NCI-H1092 (cell line): ENCODE measurements around the gene PATJ.
"Not testable (repeated sequence)": the region's sequence is repeated elsewhere in the genome, so short reads cannot be mapped to it uniquely, and the experiment has no call there.

Source experiments
- DNase-seq: peaks from one replicate; lab custom pipeline; 2025; lab: John Stamatoyannopoulos, UW

PATJ gene

DNA sequence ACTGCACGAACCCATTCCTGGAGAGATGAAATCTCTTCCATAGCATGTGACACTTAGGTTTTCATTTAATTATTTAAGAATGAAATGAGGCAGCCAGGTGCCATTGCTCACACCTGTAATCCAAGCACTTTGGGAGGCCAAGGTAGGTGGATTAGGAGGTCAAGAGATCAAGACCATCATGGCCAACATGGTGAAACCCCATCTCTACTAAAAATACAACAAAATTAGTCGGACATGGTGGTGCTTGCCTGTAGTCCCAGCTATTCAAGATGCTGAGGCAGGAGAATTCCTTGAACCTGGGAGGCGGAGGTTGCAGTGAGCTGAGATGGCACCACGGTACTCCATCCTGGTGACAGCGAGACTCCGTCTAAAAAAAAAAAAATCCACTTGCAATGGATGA, 470.1 kb downstream of the PATJ start:
- DNase-seq, result no peak

DNA sequence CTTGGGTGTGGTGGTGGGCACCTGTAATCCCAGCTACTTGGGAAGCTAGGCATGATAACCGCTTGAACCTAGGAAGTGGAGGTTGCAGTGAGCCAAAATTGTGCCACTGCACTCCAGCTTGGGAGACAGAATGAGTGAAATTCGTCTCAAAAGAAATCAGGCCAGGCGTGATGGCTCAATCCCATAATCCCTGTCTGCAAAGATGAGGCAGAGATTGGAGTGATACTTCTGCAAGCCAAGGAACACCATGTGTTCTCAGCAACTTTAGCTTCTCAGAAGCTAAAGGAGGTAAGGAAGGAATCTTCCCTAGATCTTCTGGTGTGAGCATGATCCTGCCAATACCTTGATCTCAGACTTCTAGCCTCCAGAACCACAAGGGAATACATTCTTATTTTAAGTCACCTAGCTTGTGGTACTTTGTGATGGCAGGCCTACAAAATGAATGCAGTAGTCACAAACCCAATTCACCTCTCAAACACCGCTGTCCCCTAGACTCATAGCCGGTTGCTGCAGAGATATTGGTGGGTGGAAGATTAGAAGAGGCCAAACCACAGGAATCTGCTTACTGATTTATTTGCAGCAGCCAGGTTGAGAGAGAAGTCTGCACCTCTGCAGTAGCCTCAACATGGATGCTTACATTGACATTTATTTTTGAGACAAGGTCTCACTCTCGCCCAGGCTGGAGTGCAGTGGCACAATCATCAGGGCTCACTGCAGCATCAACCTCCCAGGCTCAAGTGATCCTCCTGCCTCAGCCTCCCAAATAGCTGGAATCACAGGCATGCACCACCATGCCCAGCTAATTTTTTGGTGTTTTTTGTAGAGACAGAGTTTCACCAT, 471.0 kb downstream of the PATJ start:
- no peak for DNase-seq

DNA sequence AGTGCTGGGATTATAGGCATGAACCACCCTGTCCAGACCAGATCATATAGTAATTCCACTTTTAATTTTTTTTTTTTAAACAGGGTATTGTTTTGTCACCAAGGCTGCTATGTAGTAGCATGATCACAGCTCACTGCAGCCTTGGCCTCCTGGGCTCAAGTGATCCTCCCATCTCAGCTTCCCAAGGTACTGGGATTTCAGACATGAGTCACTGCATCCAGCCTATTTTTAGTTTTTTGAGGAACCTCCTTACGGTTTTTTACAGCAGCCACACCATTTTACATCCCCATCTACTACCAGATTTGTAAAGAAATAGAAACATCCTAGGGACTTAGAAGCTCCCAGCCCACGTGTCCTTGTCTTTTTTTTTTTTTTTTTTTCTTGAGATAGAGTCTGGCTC, 476.3 kb downstream of the PATJ start:
- no peak for DNase-seq

DNA sequence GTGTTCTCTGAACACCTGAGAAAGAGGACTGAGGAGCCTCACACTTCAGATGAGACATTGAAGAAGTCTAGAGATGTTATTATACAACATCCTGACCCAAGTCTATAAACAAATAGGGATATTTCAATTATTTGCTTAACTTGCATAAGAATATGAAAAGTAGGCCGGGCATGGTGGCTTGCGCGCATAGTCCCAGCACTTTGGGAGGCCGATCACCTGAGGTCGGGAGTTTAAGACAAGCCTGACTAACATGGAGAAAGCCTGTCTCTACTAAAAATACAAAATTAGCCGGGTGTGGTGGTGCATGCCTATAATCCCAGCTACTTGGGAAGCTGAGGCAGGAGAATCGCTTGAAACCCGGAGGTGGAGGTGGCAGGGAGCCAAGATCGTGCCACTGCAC, 478.2 kb downstream of the PATJ start:
- not testable (repeated sequence) for DNase-seq

DNA sequence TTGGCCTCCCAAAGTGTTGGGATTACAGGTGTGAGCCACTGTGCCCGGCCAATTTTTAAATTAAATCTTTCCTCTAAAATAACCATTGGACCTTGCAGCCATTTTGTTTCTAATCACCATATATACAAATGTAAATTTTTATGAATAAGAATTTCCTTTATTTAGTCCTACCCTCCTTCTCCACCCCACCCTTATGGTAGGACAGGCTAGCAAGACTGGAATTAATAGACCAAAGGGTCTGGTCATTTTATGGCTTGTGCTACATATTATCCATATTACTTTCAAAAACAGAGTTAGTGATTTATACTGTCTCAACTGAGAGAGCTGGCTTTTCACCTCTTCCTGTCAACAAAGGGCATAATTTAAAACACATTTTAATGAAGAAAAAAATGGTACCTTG, 478.9 kb downstream of the PATJ start:
- DNase-seq, result no peak

DNA sequence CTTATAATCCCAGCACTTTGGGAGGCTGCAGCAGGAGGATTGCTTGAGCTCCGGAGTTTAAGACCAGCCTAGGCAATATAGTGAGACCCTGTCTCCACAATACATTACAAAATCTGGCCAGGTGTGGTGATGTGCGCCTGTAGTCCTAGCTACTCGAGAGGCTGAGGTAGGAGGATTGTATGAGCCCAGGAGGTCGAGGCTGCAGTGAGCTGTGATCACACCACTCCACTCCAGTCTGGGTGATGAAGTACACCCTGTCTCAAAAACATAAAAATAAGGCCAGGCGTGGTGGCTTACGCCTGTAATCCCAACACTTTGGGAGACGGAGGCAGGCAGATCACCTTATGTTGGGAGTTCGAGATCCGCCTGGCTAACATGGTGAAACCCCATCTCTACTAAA, 480.0 kb downstream of the PATJ start:
- no peak for DNase-seq

DNA sequence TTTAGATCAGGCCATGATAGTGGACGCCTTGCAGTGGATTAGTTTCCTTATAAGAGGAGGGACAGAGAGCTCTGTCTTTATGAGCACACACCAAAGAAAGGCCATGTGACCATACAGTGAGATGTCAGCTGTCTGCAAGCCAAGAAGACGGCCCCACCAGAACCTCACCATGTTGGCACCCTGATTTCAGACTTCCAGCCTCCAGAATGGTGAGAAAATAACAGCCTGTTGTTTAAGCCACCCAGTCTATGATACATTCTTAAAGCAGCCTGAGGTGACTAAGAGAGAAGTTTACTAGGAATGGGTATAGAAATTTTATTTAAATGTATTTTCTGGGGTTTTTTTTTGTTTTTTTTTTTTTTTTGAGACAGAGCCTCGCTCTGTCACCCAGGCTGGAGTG, 481.9 kb downstream of the PATJ start:
- DNase-seq, result no peak

DNA sequence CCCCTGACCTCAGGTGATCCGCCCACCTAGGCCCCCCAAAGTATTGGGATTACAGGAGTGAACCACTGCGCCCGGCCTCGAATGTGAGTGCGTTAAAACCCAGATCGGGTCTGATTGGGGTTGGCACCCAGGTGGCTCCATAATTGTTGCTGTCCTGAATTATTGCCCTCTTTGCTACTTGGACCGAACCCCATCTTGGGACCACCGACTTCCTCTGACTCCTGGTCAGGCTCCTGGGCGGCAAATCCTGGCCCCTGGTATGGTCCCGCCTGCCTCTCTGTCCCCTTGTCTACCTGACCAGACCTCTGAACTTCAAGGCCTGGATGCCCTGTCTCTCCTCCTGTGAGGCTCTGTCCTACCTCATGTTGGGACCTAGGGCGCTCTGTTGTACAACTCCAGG, 485.2 kb downstream of the PATJ start:
- no peak for DNase-seq
